Stimulated activated naive B cell treated with anti-CD40 and anti-IgM and Interleukin-4, amounts not matched to agents 10 μg/mL and 1 μg/mL and 100 μg/mL, for 72 hours (primary cell): ENCODE data around the gene AGFG2.

Source experiments
- ATAC-seq, 2 donors: fragments of 150-1000 bp; cut with Tn5 transposase; replicated peaks; 2 replicates each; pipeline ENCODE4 v1.10.0; 2021; ENCODE audit warnings: moderate library complexity in 1 of 2
- DNase-seq: peaks from one replicate; pipeline ENCODE4 v3.0.0; 2021
- H3K27ac Mint-ChIP-seq: one replicate; pipeline ENCODE4 v1.8.0; 2022; ENCODE audit warnings: mild to moderate bottlenecking, mixed read lengths
- H3K27me3 Mint-ChIP-seq, 2 donors: one replicate each; pipeline ENCODE4 v1.8.0; 2022; ENCODE audit warnings: mixed read lengths in 2 of 2
- H3K36me3 Mint-ChIP-seq, 2 donors: one replicate each; pipeline ENCODE4 v1.8.0; 2022; ENCODE audit warnings: mixed read lengths in 2 of 2, mild to moderate bottlenecking in 1 of 2
- H3K4me1 Mint-ChIP-seq, 2 donors: one replicate each; pipeline ENCODE4 v1.8.0; 2022; ENCODE audit warnings: mixed read lengths in 2 of 2, mild to moderate bottlenecking in 1 of 2
- H3K4me3 Mint-ChIP-seq, 2 donors: one replicate each; pipeline ENCODE4 v1.8.0; 2022; ENCODE audit warnings: mild to moderate bottlenecking in 2 of 2, mixed read lengths in 2 of 2, moderate library complexity in 1 of 2
- H3K9me3 Mint-ChIP-seq, 2 donors: one replicate each; pipeline ENCODE4 v1.8.0; 2022; ENCODE audit warnings: mixed read lengths in 2 of 2, mild to moderate bottlenecking in 1 of 2

AGFG2 gene

DNA sequence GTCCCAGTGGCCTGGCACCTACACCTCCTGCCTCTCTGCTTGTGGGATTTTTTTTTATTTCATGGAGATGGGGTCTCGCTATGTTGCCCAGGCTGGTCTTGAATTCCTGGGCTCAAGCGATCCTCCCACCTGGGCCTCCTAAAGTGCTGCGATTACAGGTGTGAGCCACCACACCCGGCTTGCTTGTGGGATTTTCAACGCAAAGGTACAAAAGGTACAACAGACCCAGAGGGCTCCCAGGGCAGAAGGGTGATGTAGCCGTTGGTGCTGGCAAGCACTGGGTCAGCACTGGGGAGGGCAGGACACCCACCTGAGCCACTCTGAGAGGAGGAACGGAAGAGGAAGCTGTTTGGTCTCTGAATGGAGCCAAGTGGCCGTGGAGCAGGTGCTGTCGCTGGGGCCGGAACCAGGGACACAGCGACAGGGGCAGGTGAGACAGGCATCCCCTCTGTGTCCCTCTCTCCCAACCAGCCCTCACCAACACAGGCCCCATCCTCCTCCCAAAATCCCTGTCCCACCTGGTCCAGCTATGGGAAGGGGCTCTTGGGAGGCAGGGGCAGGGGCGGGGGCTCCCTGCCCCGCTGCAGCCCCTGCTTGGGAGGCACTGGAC lies 37.5 kb downstream of the AGFG2 start:
- Mint-ChIP-seq H3K36me3 (peaks cover 61 to 67% of the 10 kb centered on the region in 2 donors), H3K27ac (peak overlapping the region; percentile 59), H3K4me3 (no peak overlapping the region), H3K9me3 (no peaks in the 10 kb centered on the region), H3K4me1 (peaks cover 8 to 9% of the 10 kb centered on the region in 2 donors), H3K27me3 (peaks cover 0 to 5% of the 10 kb centered on the region in 2 donors)
- DNase-seq (no peak), ATAC-seq (no peak)

DNA sequence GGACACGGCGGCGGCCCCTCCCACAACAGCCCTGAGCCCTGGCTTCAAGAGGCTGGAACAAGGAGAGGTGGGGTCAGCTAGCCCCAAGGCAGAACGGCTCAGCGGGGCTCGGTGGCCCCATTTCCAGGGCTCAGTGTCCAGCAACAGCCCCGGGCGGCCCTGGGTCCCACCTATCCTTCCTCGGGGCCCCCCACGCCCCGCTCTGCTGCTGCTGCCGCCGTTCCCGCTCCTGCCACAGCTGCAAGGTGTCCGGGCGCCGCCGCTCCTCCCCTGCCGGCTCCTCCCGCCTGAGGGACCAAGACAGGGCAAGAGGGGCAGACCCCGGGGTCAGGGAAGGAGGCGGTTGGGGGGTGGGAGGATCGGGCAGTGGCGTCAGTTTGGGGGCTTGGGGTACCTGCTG lies 38.1 kb downstream of the AGFG2 start:
- H3K27ac Mint-ChIP-seq = no peak overlapping the region

DNA sequence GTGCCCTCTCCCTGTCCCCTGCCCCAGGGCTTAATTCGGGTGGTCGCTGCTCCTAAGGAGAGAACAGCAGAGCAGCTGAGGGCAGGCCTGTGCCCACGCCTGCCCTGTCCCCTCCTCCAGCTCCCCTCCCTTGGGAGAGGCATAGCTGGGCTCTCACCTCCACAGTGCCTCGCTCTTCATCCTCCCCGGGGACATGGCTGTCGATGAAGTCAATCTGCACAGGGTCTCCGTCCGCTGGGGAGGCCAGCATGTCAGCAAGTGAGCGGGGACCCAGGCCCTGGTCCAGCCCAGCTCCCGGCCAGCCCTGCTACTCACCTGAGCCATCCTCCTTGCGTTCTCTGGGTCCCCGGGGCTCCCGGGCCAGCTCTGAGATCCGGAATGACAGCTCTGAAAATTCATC lies 38.5 kb downstream of the AGFG2 start:
- H3K36me3 Mint-ChIP-seq = peaks cover 58 to 61% of the 10 kb centered on the region in 2 donors
- DNase-seq = no peak
- H3K4me1 Mint-ChIP-seq = peaks cover 3 to 6% of the 10 kb centered on the region in 2 donors
- H3K27ac Mint-ChIP-seq = peak overlapping the region; percentile 38
- no peaks in the 10 kb centered on the region for H3K9me3 Mint-ChIP-seq
- no peak overlapping the region for H3K4me3 Mint-ChIP-seq
- no peak for ATAC-seq
- H3K27me3 Mint-ChIP-seq = no peaks in the 10 kb centered on the region

More for the DNA sequence above, 38.1 kb downstream of the AGFG2 start:
- Mint-ChIP-seq H3K4me3 (no peak overlapping the region), H3K4me1 (peaks cover 4% of the 10 kb centered on the region in 2 donors), H3K36me3 (peaks cover 61 to 62% of the 10 kb centered on the region in 2 donors), H3K9me3 (no peaks in the 10 kb centered on the region), H3K27me3 (peaks cover 0 to under 1% of the 10 kb centered on the region in 2 donors)
- ATAC-seq (no peak), DNase-seq (no peak)

DNA sequence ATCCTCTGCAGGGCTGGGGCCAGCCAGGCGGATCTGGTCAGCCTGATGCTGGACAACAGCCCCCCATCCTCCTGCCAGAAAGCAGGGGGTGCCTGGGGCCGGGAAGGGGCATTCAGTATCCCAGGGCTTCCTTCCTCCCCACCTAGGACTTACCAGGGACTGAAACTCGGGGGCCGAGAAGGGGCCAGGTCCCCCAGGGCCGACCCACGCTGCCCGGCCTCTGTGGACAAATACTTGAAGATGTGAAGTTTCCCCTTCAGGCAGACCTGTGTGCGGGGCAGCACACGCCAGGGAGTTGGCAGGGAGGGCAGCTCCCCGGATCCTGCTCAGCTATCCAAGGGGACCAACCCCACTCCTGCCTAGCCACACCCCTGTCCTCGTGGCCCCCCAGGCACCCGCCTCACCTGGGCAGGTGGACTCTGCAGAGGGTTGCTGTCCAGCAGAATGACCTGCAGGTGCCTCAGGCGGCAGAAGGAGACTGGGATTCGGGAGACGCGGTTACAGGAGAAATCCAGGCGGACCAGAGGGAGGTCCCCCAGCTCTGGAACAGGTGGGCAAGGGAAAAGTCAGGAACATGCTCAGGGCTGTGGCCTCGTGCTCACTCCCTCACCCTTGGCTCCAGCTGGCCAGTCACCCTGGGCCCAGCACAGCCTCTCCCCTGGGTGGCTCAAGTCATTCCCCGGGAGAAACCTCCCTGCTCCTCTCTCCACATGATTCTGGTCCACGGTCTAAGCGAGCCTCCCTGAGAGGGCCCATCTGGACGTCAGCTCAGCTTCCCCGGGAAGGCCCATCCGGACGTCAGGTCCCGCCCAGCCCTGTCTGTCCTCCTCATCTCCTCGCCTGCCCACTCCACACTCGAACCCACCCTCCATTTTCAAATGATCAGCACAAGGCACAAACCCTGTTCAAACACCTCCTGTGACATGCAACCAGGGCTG lies 39.5 kb downstream of the AGFG2 start:
- H3K27me3 Mint-ChIP-seq = no peaks in the 10 kb centered on the region
- H3K4me1 Mint-ChIP-seq = peaks cover 10 to 13% of the 10 kb centered on the region in 2 donors
- no peak overlapping the region for H3K4me3 Mint-ChIP-seq
- peak overlapping the region; percentile 43 for H3K27ac Mint-ChIP-seq
- H3K36me3 Mint-ChIP-seq = peaks cover 50 to 56% of the 10 kb centered on the region in 2 donors
- H3K9me3 Mint-ChIP-seq = no peaks in the 10 kb centered on the region
- no peak for DNase-seq
- no peak for ATAC-seq

DNA sequence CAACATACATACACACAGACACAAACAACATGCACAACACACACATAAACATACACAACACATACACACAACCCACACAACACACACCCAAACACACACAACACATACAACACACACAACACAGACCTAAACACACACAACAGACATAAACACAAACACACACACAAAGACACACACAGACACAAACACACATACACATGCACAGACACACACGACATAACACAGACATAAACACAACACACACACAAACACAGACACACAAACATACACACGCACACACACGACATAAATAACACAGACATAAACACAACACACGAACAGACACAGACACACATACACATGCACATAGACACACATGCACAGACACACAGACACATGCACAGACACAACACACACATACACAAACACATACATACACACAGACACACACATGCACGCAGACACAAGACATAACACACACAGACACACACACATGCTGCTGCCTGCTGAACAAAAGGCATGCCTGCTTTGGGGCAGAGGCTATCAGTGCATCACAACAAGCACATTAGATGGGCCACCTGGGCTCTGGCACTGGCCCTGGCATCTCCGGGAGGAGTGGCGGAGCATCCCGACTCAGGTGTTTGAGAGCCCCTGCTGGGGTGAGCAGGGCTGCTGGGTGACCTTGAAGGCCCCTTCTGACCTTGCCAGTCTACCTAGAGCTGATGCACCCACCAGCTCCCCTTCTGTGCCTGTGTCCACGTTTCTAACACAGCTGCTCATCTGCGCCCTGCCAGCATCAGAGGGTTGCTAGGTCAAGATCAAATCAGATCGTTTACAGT lies 41.7 kb downstream of the AGFG2 start:
- H3K27me3 Mint-ChIP-seq = no peaks in the 10 kb centered on the region
- no peak overlapping the region for H3K4me3 Mint-ChIP-seq
- ATAC-seq = no peak
- no peak overlapping the region for H3K27ac Mint-ChIP-seq
- peaks cover 37 to 48% of the 10 kb centered on the region in 2 donors for H3K36me3 Mint-ChIP-seq
- H3K9me3 Mint-ChIP-seq = no peaks in the 10 kb centered on the region
- H3K4me1 Mint-ChIP-seq = peaks cover 27 to 34% of the 10 kb centered on the region in 2 donors
- no peak for DNase-seq

DNA sequence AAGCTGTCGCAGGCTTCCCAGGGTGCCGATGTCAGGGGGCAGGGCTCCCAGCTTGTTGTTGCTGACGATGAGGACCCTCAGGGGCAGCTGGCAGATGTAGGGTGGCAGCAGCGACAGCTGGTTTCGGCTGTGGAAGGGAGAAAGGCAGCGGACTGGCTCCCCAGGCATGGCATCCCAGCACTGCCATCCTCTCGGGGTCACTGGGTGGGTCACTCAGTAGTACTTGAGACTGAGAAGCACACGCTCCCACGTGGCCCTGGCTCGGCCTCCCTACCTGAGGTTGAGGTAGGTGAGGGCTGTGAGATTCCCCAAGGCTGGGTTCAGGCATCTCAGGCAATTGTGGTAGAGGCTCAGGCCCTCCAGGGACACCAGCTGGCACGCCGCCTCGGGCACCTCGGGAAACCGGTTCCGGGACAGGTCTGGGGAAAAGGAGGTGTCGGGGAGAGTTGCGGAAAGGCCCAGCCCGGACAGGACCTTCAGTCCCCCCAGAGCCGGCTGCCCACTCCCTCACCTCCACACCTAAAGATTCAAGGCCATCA lies 43.1 kb downstream of the AGFG2 start:
- Mint-ChIP-seq H3K4me1 (peaks cover 28 to 42% of the 10 kb centered on the region in 2 donors), H3K9me3 (no peaks in the 10 kb centered on the region), H3K27me3 (no peaks in the 10 kb centered on the region), H3K36me3 (peaks cover 24 to 34% of the 10 kb centered on the region in 2 donors), H3K27ac (no peak overlapping the region), H3K4me3 (no peak overlapping the region)
- DNase-seq (no peak), ATAC-seq (no peak)

DNA sequence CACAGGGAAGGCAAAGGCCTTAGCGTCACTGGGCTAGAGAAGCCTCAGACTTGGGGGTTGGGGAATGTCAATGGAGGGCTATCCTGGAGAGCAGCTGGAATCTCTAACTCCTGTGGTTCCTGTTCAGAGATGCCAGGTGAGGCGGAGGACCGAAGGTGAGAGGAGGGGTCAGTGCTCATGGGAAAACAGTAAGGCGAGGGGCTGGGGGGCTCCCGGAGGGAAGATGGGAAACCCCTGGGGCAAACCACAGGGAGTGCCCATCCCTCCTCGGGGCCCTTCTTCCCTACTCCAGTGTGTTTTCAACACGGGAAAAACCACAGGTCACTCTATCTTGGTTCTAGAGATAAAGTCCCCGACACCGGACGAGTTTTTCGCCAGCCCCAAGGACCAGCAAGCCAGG lies 43.6 kb downstream of the AGFG2 start:
- Mint-ChIP-seq H3K9me3 (no peaks in the 10 kb centered on the region), H3K4me3 (peak overlapping the region in 1 of 2 donors; percentile 22), H3K36me3 (peaks cover 21 to 31% of the 10 kb centered on the region in 2 donors), H3K27ac (peak overlapping the region; percentile 93), H3K4me1 (peaks cover 28 to 45% of the 10 kb centered on the region in 2 donors), H3K27me3 (no peaks in the 10 kb centered on the region)
- no peak for DNase-seq
- no peak for ATAC-seq

DNA sequence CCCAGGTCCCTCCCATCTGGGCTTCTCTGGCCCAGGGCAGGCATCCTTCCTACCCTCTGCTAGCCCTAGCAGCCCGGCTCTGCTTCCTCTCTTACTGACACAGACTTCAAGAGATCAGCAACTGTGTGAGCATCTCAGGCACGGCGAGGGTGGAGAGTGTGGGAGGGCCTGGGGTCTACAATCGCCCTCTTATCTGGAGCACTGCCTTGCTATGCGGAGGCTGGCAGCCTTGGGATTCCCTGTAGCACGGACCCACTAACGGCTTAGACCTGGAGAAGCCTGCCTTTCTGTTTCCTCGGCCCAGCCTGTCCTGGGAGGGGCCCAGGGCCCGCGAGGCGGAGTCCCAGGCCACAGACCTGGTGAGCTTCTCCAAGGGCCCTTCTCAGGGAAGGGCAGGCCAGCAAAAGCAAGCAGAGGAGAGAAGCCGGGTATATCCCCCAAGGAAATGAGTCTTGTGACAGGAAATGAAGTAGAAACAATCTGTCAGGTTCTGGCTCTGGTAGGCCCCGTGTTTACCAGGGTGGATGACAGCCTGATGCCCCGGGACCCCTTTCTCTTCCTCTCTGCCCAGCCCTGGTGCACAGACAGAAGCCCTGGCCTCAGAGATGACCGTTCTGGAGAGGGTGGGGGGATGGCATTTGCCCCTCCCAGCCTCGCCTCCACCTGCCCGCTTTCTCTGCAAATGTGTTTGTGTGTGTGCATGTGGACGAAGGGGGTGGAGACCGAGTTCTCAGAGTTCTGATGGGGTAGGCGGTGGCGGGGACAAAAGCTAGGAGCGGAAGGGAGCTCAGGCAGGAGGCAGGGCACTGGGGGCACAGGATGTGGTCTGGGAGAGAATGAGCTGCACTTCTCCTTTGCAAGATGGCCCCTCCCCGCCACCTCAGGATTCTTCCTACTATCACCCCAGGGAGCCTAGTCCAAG lies 44.4 kb downstream of the AGFG2 start:
- ATAC-seq = peak; percentile 16 to 17
- no peaks in the 10 kb centered on the region for H3K27me3 Mint-ChIP-seq
- peak overlapping the region; percentile 93 for H3K27ac Mint-ChIP-seq
- H3K4me3 Mint-ChIP-seq = peak overlapping the region; percentile 94 to 98
- no peaks in the 10 kb centered on the region for H3K9me3 Mint-ChIP-seq
- peaks cover 28 to 45% of the 10 kb centered on the region in 2 donors for H3K4me1 Mint-ChIP-seq
- H3K36me3 Mint-ChIP-seq = peaks cover 14 to 23% of the 10 kb centered on the region in 2 donors
- peak; percentile 56 for DNase-seq

DNA sequence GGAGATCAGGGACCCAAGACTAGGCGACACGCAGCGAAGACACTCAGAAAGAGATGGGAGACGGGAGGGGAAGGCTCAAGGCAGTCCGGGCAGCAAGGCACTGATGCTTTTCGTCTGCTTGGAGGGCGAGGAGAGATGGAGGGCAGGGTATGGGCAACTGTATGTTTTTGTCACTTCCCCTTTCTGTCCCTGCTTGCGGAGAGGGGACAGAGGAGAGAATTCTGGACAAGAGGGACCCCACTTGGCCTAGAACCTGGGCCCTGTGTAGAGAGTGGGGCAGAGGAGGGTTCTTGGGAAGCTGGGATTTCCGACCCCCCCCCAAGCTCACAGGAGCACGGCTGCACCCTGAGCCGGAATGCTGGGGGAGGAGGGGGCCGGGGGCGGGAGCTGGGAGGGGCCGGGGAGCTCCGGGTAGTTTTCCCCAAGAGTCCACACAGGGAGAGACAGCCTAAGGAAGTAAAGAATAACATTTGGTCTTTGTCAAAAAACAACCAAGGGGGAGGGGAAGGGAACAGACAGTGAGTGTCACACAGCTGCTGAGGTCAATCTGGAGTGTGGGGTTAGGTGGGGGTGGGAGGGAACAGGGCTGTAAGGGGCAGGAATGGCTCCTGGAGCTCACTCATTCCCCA lies 45.2 kb downstream of the AGFG2 start:
- H3K27ac Mint-ChIP-seq = peak overlapping the region; percentile 97
- H3K4me1 Mint-ChIP-seq = peaks cover 26 to 45% of the 10 kb centered on the region in 2 donors
- peak overlapping the region; percentile 94 to 98 for H3K4me3 Mint-ChIP-seq
- H3K27me3 Mint-ChIP-seq = peaks cover 0 to 1% of the 10 kb centered on the region in 2 donors
- ATAC-seq = peak in 1 of 2 donors; percentile 4
- H3K36me3 Mint-ChIP-seq = peaks cover 6 to 16% of the 10 kb centered on the region in 2 donors
- DNase-seq = no peak
- no peaks in the 10 kb centered on the region for H3K9me3 Mint-ChIP-seq

DNA sequence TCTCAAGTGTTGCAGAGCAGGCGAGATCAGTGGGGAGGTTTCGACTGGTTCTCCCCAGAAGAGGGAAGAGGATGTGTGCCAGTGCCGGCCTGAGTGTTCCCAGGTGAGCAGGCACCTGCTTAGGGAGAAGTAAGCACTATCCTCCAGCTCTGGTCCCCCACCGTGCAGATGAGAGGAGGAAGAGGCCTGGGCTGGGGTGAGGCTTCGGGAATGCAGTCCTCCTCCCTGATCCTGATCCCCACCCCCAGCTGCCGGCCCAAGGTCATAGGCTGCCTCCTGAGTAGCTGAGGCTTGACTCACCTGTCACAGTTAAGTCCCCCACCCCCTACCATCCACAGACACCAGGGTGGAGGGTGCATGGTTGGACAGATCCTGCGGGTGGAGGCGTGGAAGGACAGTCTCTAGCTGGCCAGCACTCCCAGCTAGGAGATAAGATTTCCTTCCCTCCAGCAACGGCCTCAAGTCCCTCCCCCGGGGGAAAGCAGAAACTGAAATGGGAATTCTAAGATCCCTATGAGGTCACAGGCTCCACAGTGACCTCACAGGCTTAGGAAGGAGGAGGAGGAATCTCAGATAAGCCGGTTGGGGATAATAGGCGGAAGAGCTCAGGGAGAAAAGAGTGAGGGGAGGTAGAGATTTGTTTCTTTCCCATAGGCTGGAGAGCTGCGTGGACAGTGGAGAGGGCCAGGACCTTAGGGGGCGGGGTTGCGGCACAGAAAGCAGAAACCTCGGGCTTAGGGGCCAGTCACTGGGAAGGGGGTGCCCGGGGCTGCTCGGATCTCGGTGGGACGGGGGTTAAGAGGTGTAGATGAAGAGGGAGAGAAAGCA lies 45.9 kb downstream of the AGFG2 start:
- ATAC-seq (no peak), DNase-seq (no peak)
- Mint-ChIP-seq H3K4me1 (peaks cover 26 to 45% of the 10 kb centered on the region in 2 donors), H3K9me3 (no peaks in the 10 kb centered on the region), H3K27ac (peak overlapping the region; percentile 97), H3K27me3 (peaks cover 7 to 8% of the 10 kb centered on the region in 2 donors), H3K36me3 (peaks cover 0 to 16% of the 10 kb centered on the region in 2 donors), H3K4me3 (peak overlapping the region; percentile 94 to 98)

DNA sequence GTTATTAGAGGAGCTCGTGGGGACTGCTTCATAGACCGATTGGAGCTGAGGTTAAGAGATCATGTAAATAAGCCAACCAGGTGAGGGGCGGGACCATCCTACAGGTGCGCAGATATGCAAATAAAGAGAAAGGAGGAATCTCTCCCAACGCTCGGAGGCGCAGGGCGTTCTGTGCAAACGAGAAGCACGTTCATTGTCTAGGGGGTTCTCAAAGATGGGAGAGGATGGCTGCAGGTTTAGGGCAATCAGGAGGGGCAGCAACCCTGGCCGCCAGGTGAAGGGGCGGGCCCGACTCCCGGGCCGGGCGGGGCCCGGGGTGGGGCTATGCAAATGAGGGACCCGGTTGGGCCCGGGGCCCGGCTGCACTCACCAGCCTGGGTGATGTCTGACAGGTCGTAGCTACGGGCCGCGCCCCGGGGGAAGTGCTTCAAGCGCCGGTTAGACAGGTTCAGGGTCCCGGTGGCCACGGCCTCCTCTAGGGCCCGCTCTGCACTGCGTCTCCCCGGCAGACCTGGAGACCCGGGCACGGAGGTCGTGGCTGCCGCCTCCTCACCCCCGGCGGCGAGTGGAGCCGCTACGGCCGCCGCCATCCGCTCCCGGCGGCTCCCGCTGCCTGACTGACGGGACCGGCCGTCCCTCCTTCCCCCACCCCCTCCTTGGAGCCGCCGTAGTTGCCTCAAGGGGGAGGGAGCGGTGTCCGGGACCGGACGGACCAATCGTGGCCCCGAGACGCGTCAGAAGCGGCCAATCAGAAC lies 46.7 kb downstream of the AGFG2 start, which contains the start of gene LRCH4:
Gene LRCH4, minus strand, starts transcription at position 619 of the 755 bp plus-strand sequence. Its CDS starts 29 bp downstream, at position 590.
- Mint-ChIP-seq H3K27ac (peak within 1 kb of the TSS; percentile 97), H3K36me3 (peaks cover 0 to 16% of the 10 kb centered on the region in 2 donors), H3K4me3 (peak within 1 kb of the TSS; percentile 94 to 98), H3K9me3 (no peaks in the 10 kb centered on the region), H3K4me1 (peaks cover 32 to 45% of the 10 kb centered on the region in 2 donors), H3K27me3 (peaks cover 15% of the 10 kb centered on the region in 2 donors)
- DNase-seq (peak; percentile 44), ATAC-seq (peak; percentile 26 to 34)
